NCI-H2029 (cell line): ENCODE measurements around the gene NADSYN1.

ENCODE experiments used
- DNase-seq: peaks from one replicate; lab custom pipeline; 2025; lab: John Stamatoyannopoulos, UW

NADSYN1 gene

GRCh38 chr11:71474141-71474770 lies 21.3 kb downstream of the NADSYN1 start:
- DNase-seq = no peak

- no peak for DNase-seq
Measured at GRCh38 chr11:71474771-71475483, 21.9 kb downstream of the NADSYN1 start.

- DNase-seq = no peak
Measured at GRCh38 chr11:71476031-71476430, 23.0 kb downstream of the NADSYN1 start.

DNA sequence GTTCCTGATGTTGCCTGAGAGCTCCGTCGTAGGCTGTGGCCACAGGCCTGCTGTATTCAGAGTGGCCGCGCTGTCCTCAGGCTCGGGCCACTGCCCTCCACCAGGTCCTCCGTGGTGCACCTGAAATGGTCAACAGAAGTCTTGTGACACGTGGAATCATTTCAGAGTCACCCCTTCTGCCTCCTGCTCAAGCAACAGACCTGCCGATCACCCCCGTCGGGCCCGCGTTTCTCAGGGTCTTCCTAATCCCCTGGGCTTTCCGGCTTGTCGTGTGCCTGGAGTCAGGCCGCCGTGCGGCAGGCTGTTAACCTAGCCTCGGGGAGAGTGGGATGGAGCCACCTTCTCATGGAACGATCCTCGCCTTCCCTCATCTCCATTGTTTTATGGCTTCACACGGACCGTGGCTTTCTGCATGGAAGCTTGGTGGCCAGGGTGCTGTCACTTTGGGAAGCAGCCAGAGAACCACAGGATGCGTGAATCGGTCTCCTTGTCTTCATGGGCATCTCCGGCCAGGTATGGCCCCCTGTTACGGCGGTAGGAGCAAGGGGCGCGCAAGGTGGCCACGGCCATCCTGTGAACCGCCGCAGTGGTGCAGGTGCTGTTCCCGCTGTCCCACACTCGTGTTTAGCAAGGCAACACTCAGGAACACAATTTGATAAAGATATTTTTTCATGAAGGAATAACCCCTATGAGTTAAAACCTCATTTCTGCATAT lies 24.1 kb downstream of the NADSYN1 start:
- DNase-seq = no peak

- DNase-seq = no peak
Measured at GRCh38 chr11:71477641-71478527, 24.9 kb downstream of the NADSYN1 start.

GRCh38 chr11:71478528-71478840 lies 25.5 kb downstream of the NADSYN1 start:
- DNase-seq = no peak

- DNase-seq = no peak
Measured at GRCh38 chr11:71481101-71481960, 28.3 kb downstream of the NADSYN1 start.

GRCh38 chr11:71482216-71482615 lies 29.2 kb downstream of the NADSYN1 start:
- no peak for DNase-seq

DNA sequence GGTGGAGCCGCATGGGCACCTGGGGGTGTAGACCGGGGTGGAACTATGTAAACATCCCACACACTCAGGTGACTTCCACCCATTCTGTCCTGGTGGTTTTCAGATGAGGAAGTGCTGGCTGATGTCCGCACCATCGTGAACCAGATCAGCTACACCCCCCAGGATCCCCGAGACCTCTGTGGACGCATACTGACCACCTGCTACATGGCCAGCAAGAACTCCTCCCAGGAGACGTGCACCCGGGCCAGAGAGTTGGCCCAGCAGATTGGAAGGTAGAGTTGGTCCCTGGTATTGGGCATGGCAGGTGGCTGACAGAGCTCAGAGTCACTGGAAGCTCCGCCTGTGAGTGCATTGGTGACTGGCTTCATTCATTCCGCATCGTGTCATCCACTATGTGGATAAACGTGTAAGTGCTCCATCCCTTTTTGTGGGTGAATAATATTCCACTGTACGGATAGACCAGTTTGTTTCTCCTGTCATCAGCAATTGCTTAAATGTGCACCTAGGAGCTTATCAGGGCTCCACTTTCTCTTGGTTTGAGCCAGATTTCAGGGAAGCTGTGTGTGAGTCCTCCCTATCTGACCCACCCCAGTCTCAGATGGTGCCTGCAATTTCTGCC lies 29.9 kb downstream of the NADSYN1 start:
- no peak for DNase-seq

- DNase-seq = no peak
Measured at GRCh38 chr11:71483692-71484091, 30.7 kb downstream of the NADSYN1 start.

DNA sequence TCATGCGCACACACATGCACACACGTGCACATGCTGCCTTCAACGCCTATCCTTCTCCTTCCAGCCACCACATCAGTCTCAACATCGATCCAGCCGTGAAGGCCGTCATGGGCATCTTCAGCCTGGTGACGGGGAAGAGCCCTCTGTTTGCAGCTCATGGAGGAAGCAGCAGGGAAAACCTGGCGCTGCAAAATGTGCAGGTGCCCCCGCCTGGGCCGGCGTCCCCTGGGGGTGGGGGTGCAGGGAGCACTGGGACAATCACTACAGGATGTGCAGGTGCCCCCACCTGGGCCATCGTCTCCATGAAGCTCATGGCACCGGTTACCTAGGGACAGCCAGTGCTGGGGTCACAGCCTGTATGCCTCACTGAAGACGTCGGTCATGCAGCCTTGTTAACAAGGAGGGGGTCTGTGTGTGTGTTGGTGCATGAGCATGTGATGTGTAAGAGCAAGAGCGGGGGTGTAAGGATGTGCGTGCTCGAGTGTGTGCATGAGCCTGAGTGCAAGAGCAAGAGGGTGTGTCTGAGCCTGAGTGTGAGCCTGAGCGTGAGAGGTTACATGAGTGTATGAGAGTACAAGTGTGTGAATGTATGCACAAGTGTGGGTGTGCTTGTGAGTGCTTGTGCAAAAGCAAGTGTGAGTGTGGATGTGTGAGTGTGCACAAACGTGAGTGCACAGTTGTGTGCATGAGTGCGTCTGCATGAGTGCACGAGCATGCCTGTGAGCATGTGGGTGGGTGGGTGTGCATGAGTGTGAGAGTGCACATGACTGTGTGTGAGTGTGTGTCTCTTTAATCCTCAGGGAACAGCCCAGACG lies 31.5 kb downstream of the NADSYN1 start:
- DNase-seq = no peak

DNA sequence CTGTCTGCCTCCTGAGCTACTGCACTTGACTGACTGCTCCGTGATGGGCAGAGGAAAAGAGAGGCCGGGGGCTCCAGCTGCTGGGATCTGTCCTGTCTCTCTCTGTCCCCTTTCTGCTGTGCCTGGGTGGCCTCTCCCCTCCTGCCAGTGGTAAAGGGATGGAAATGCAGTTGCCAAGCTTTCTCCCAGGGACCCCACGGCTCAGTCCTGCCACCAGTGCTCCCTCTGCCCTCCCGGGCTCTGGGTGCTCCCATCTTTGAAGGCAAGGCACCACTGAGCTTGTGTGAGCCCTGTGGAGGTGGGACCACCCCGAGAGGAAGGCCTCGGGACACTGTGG lies 32.0 kb downstream of the NADSYN1 start:
- DNase-seq = no peak

- DNase-seq = no peak
Measured at GRCh38 chr11:71485466-71485865, 32.5 kb downstream of the NADSYN1 start.

DNA sequence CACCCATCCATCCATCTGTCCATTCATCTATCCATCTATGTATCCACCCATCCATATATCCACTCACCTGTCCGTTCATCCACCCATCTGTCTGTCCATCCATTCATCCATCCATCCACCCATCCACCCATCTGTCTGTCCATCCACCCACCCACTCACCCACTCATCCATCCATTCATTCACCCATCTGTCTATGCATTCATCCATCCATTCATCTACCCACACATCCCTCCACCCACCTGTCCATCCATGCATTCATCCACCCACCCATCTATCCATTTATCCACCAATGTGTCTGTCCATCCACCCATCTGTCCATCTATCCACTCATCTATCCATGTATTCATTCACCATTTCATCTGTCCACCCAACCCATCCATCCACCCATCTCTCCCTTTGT lies 33.3 kb downstream of the NADSYN1 start:
- DNase-seq = no peak

- no peak for DNase-seq
Measured at GRCh38 chr11:71488681-71489270, 35.8 kb downstream of the NADSYN1 start.

GRCh38 chr11:71489311-71490043 lies 36.5 kb downstream of the NADSYN1 start:
- no peak for DNase-seq

DNA sequence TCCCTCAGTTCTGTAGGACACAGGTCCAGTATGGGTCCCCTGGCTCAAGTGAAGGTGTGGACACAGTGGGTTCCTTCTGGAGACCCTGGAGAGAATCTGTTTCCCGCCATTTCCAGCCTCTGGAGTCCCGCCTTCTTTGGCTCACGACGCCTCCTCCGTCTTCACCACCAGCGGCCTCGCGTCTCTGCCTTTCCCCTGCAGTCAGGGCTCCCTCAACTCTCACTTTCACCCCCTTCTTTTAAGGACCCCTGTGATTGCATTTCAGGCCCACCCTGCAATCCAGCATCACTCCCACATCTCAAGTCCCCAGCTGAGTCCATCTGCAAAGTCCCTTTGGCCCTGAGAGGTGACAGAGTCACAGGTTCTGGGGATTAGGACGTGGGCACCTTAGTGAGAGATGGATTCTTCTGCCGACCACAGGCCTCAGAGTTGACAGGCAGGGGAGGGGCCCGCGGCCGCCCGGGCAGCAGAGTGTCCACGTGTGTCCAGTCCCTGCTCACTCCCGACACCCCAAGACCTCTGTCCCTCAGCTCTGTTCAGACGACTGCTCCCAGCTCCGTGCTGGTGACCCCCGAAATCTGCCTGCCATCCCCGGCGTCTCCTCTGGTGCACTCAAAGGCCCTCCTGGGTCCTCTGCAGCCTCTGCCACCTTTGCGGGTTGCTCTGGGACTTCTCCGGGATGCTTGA lies 37.2 kb downstream of the NADSYN1 start:
- no peak for DNase-seq

- no peak for DNase-seq
Measured at GRCh38 chr11:71490731-71491390, 37.9 kb downstream of the NADSYN1 start.
